Measurements from ENCODE around the gene COG5. TPM values are rescaled to one million over a fixed set of nuclear protein-coding genes. Genes with fewer than 3 reads are reported as not detected.

Gene COG5
- total and polyA plus RNA-seq, 2 of the 4 experiments (the other 2 are of a cell fraction) = 18.5 to 27.4 TPM

DNA sequence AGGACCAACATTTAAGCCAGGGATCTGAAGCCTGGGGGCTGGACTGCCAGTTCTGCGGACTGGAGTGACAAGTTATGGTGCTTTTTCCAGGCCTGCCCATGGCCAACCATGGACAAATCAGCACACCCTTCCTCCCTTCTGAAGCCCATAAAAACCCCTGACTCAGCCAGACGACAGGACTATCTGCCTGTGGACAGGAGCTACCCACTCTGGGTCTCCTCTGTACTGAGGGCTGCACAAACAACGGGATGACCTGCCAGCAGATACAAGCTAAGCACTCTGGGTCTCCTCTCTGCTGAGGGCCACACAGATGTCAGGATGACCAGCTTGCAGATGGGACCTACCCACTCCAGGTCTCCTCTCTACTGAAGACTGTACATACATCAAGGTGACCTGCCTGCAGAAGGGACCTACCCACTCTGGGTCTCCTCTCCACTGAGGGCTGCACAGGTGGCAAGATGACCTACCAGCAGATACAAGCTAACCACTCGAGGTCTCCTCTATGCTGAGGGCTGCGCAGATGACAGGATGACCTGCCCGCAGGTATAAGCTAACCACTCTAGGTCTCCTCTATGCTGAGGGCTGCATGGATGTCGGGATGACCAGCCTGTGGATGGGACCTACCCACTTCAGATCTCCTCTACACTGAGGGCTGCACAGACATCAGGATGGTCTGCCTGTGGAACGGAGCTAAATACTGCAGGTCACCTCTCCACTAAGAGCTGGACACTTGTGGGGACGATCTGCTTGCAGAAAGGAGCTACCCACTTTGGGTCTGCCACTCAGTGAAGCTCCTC lies 204.0 kb downstream of the COG5 start:
- H3K18ac ChIP-seq (ENCODE audit: low read depth, low read length) = no peak overlapping the region
- POLR2A ChIA-PET (ENCODE audit: unreplicated experiment) = no interaction called here
- no peak overlapping the region for H2BK5ac ChIP-seq (ENCODE audit: low read depth, low read length, poor library complexity, severe bottlenecking)
- no peak overlapping the region; the same call in 1 of the 2 replicates for H2AK5ac ChIP-seq (ENCODE audit: low read depth, low read length)
- H4K20me1 ChIP-seq (ENCODE audit: insufficient read depth, low read length) = no peaks in the 10 kb centered on the region
- H2BK120ac ChIP-seq (ENCODE audit: low read depth, low read length) = no peak overlapping the region
- CTCF ChIA-PET = no interaction called here
- H3K4me2 ChIP-seq (ENCODE audit: low read depth, low read length) = no peak overlapping the region
- no peak overlapping the region for H3K56ac ChIP-seq (ENCODE audit: extremely low read depth, insufficient read depth, low read length)
- ATAC-seq (ENCODE audit: low read depth) = no peak
- H2AFZ ChIP-seq (replicated peaks; ENCODE audit: low read length, poor library complexity) = no peak overlapping the region
- no peak overlapping the region for H4K8ac ChIP-seq (ENCODE audit: low read depth in 2 of 2, low read length in 2 of 2)
- no peak overlapping the region for H3K9ac ChIP-seq (ENCODE audit: low read depth, low read length)
- H3K79me1 ChIP-seq (ENCODE audit: low read depth in 1 of 2, low read length in 2 of 2) = no peaks in the 10 kb centered on the region; a peak in 2 of 4 replicates
- no peak overlapping the region for H4K91ac ChIP-seq (ENCODE audit: insufficient read depth, low read depth, low read length)
- H2AK9ac ChIP-seq (replicated peaks; ENCODE audit: low read depth, low read length, poor library complexity) = peak overlapping the region; percentile 56
- H3K9me3 ChIP-seq (ENCODE audit: control insufficient read depth, insufficient read depth, low read length) = peaks cover 11% of the 10 kb centered on the region; the same call in 1 of the 2 replicates
- H3K27ac ChIP-seq (ENCODE audit: insufficient read depth, low read length) = no peak overlapping the region
- intact Hi-C loops (cut with micrococcal nuclease) = no loop called here
- no peak overlapping the region for H2BK20ac ChIP-seq (ENCODE audit: low read depth, low read length)
- no peak overlapping the region for H2BK15ac ChIP-seq (ENCODE audit: low read depth, low read length)
- in situ Hi-C loops (cut with MboI; ENCODE audit: low sequenced_read_pairs) = no loop called here
- peaks cover 2% of the 10 kb centered on the region; the same call in 1 of the 2 replicates for H3K4me1 ChIP-seq (ENCODE audit: control insufficient read depth, insufficient read depth, low read length)
- H3K9me1 ChIP-seq (ENCODE audit: insufficient read depth, low read length) = no peaks in the 10 kb centered on the region
- no peak overlapping the region for H3K4me3 ChIP-seq (ENCODE audit: insufficient read depth, low read depth, low read length)
- H3K36me3 ChIP-seq (ENCODE audit: control insufficient read depth, insufficient read depth, low read length) = peaks cover 19% of the 10 kb centered on the region
- BruUV-seq (replicated peaks) = no TSS peak
- no peak overlapping the region for H4K5ac ChIP-seq (ENCODE audit: low read depth, low read length)
- no peak overlapping the region for H3K23ac ChIP-seq (ENCODE audit: low read depth, low read length)
- dilution Hi-C loops (cut with HindIII; ENCODE audit: low sequenced_read_pairs, unreplicated experiment) = no loop called here
- no peak overlapping the region for H3K14ac ChIP-seq (replicated peaks; ENCODE audit: low read depth, low read length)
- WGBS, 2 experiments (ENCODE audit: extremely low coverage in 2 of 2, insufficient read length in 1 of 2) = 97% methylated on average over 6 of the region's 9 CpGs; no CpG with 5 or more reads in 1 of the 2 experiments
- no peak overlapping the region for H3K4ac ChIP-seq (ENCODE audit: low read depth, low read length)
- DNase-seq = no peak
- H3K27me3 ChIP-seq (ENCODE audit: control insufficient read depth, insufficient read depth, low read length) = no peaks in the 10 kb centered on the region
- TF ChIP-seq, protein P1, sequence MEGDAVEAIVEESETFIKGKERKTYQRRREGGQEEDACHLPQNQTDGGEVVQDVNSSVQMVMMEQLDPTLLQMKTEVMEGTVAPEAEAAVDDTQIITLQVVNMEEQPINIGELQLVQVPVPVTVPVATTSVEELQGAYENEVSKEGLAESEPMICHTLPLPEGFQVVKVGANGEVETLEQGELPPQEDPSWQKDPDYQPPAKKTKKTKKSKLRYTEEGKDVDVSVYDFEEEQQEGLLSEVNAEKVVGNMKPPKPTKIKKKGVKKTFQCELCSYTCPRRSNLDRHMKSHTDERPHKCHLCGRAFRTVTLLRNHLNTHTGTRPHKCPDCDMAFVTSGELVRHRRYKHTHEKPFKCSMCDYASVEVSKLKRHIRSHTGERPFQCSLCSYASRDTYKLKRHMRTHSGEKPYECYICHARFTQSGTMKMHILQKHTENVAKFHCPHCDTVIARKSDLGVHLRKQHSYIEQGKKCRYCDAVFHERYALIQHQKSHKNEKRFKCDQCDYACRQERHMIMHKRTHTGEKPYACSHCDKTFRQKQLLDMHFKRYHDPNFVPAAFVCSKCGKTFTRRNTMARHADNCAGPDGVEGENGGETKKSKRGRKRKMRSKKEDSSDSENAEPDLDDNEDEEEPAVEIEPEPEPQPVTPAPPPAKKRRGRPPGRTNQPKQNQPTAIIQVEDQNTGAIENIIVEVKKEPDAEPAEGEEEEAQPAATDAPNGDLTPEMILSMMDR (conservative IDR thresholded peaks at IDR 0.05; ENCODE audit: low read depth, low read length) = no peak
- TF ChIP-seq RAD21 (IDR thresholded peaks at IDR 0.05; ENCODE audit: low read length) (no peak), CHD1 (IDR thresholded peaks at IDR 0.05; ENCODE audit: low read depth, low read length) (no peak), MAFK (IDR thresholded peaks at IDR 0.05; ENCODE audit: low read depth, low read length) (no peak), RFX5 (IDR thresholded peaks at IDR 0.05; ENCODE audit: low read depth, low read length) (no peak), CEBPB (IDR thresholded peaks at IDR 0.05; ENCODE audit: low read depth, low read length) (no peak), SMC3 (IDR thresholded peaks at IDR 0.05; ENCODE audit: low read depth, low read length) (no peak), POLR2A (IDR thresholded peaks at IDR 0.05; ENCODE audit: low read depth, low read length) (no peak), FOS (IDR thresholded peaks at IDR 0.05; ENCODE audit: low read depth, low read length) (no peak), NFE2L2 (IDR thresholded peaks at IDR 0.05; ENCODE audit: low read depth, low read length) (no peak), BHLHE40 (IDR thresholded peaks at IDR 0.05; ENCODE audit: low read depth, low read length) (no peak), RCOR1 (IDR thresholded peaks at IDR 0.05; ENCODE audit: insufficient replicate concordance, low read length) (no peak), MAZ (IDR thresholded peaks at IDR 0.05; ENCODE audit: borderline replicate concordance, low read depth, low read length) (no peak)
- TF ChIP-seq, protein P2, sequence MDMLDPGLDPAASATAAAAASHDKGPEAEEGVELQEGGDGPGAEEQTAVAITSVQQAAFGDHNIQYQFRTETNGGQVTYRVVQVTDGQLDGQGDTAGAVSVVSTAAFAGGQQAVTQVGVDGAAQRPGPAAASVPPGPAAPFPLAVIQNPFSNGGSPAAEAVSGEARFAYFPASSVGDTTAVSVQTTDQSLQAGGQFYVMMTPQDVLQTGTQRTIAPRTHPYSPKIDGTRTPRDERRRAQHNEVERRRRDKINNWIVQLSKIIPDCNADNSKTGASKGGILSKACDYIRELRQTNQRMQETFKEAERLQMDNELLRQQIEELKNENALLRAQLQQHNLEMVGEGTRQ (IDR thresholded peaks at IDR 0.05; ENCODE audit: low read depth, low read length) = no peak
- TF ChIP-seq, protein P3, sequence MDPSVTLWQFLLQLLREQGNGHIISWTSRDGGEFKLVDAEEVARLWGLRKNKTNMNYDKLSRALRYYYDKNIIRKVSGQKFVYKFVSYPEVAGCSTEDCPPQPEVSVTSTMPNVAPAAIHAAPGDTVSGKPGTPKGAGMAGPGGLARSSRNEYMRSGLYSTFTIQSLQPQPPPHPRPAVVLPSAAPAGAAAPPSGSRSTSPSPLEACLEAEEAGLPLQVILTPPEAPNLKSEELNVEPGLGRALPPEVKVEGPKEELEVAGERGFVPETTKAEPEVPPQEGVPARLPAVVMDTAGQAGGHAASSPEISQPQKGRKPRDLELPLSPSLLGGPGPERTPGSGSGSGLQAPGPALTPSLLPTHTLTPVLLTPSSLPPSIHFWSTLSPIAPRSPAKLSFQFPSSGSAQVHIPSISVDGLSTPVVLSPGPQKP (IDR thresholded peaks at IDR 0.05; ENCODE audit: borderline replicate concordance, low read depth, low read length) = no peak

Measured in IMR-90 (cell line).